Rectal smooth muscle tissue (tissue), 1 donor: Measurements from ENCODE around the gene KCNIP3.
"Not testable (repeated sequence)": the region's sequence is repeated elsewhere in the genome, so short reads cannot be mapped to it uniquely, and the experiment has no call there.

ENCODE experiments used
- H3K27ac ChIP-seq: one replicate; pipeline ENCODE4 v1.7.0; 2013; ENCODE audit warnings: low read depth, low read length, inconsistent platforms
- H3K27me3 ChIP-seq: one replicate; pipeline ENCODE4 v1.7.0; 2013; ENCODE audit warnings: low read length; ENCODE audit not compliant: control insufficient read depth, insufficient read depth
- H3K36me3 ChIP-seq: one replicate; pipeline ENCODE4 v1.7.0; 2013; ENCODE audit warnings: low read length; ENCODE audit not compliant: control insufficient read depth, insufficient read depth
- H3K4me1 ChIP-seq: one replicate; pipeline ENCODE4 v1.7.0; 2013; ENCODE audit warnings: low read length; ENCODE audit not compliant: control insufficient read depth, insufficient read depth
- H3K4me3 ChIP-seq: one replicate; pipeline ENCODE4 v1.7.0; 2013; ENCODE audit warnings: low read length
- H3K9ac ChIP-seq: one replicate; pipeline ENCODE4 v1.7.0; 2013; ENCODE audit warnings: low read length

Gene KCNIP3

GRCh38 chr2:95435162-95435871 lies 138.2 kb downstream of the KCNIP3 start:
- not testable (repeated sequence) for H3K36me3 ChIP-seq, H3K4me1 ChIP-seq, H3K27ac ChIP-seq, H3K9ac ChIP-seq, H3K4me3 ChIP-seq, H3K27me3 ChIP-seq
